HepG2 (cell line): ENCODE data around the gene EAF1. TPM values are rescaled to one million over a fixed set of nuclear protein-coding genes. Genes with fewer than 3 reads are reported as not detected.

Experiments used
- ATAC-seq: fragments of 200-7000 bp; cut with Tn5 transposase; 3 replicates; pipeline ENCODE4 v1.9.1; 2020; ENCODE audit warnings: mild to moderate bottlenecking, moderate library complexity
- BruUV-seq: library from RNA; stranded (reverse); fragments of 400-500 nt; replicated peaks from 2 replicates; lab custom pipeline; 2021; lab: Mats Ljungman, UMichigan
- CTCF ChIA-PET: fragments of 300-600 bp; formaldehyde crosslinking; extraction: SDS; loops from one replicate; lab custom pipeline; 2021; ENCODE audit warnings: low total read pairs, inconsistent platforms, low intra/inter-chr PET ratio; lab: Yijun Ruan, JAX
- POLR2A ChIA-PET: fragments of 350-600 bp; sonication (Branson Sonifier 250); formaldehyde crosslinking; loops from one replicate; lab custom pipeline; 2020; ENCODE audit warnings: antibody characterized with exemption, inconsistent platforms; lab: Yijun Ruan, JAX
- DNase-seq: peaks from one replicate; pipeline ENCODE4 v3.0.0-alpha.2; 2015; ENCODE audit warnings: low spot score
- FAIRE-seq: peaks from 3 replicates; lab custom pipeline; 2011; peaks lifted over from hg19 to GRCh38; lab: Jason Lieb, UNC
- H2AFZ ChIP-seq: one replicate; pipeline ENCODE4 v1.6.1; 2011; ENCODE audit warnings: low read length, inconsistent platforms
- H3K27ac ChIP-seq: fragments of 300-600 bp; 3 replicates; pipeline ENCODE4 v1.8.0; 2011; ENCODE audit warnings: mixed run types, mild to moderate bottlenecking, mixed read lengths, low read length, inconsistent platforms; ENCODE audit not compliant: insufficient read depth; ENCODE audit errors: extremely low read length
- H3K27me3 ChIP-seq, 2 experiments: fragments of 200-600 bp in 1 of 2; 2 replicates in 1 of 2; 3 replicates in 1 of 2; pipeline versions ENCODE4 v1.6.0 to v1.8.0; 2011; ENCODE audit warnings: low read length in 2 of 2, mild to moderate bottlenecking in 2 of 2, moderate library complexity in 2 of 2, inconsistent platforms in 1 of 2; ENCODE audit not compliant: insufficient read depth in 2 of 2, control insufficient read depth in 1 of 2
- H3K36me3 ChIP-seq, 2 experiments: fragments of 200-600 bp in 1 of 2; replicated peaks in 1 of 2; 2 replicates in 1 of 2; 3 replicates in 1 of 2; pipeline versions ENCODE4 v1.5.1 to v1.8.0; 2011; ENCODE audit warnings: low read length in 2 of 2, inconsistent platforms in 1 of 2; ENCODE audit not compliant: insufficient read depth in 2 of 2, control insufficient read depth in 1 of 2
- H3K4me1 ChIP-seq: 2 replicates; pipeline ENCODE4 v1.5.1; 2012; ENCODE audit warnings: low read length, inconsistent platforms; ENCODE audit not compliant: insufficient read depth
- H3K4me2 ChIP-seq: 2 replicates; pipeline ENCODE4 v1.6.0; 2011; ENCODE audit warnings: low read depth, low read length, inconsistent platforms
- H3K4me3 ChIP-seq, 3 experiments: fragments of 200-600 bp in 1 of 3; sonication (generic), shearing (Covaris generic) in 1 of 3; replicated peaks in 1 of 3; 2 replicates each; pipeline ENCODE4 v1.5.1; 2011 to 2016; ENCODE audit warnings: low read length in 3 of 3, inconsistent platforms in 2 of 3, low read depth in 2 of 3, mild to moderate bottlenecking in 2 of 3, control low read depth in 1 of 3, mixed read lengths in 1 of 3; ENCODE audit not compliant: insufficient read depth in 1 of 3
- H3K79me2 ChIP-seq: one replicate; pipeline ENCODE4 v1.6.1; 2011; ENCODE audit warnings: low read length, inconsistent platforms; ENCODE audit not compliant: insufficient read depth
- H3K9ac ChIP-seq: 2 replicates; pipeline ENCODE4 v1.6.0; 2011; ENCODE audit warnings: mild to moderate bottlenecking, low read depth, low read length, inconsistent platforms; ENCODE audit not compliant: insufficient read depth
- H3K9me3 ChIP-seq: 2 replicates; pipeline ENCODE4 v1.5.1; 2012; ENCODE audit warnings: mild to moderate bottlenecking, low read length
- H4K20me1 ChIP-seq: 2 replicates; pipeline ENCODE4 v1.6.0; 2011; ENCODE audit warnings: inconsistent platforms, mild to moderate bottlenecking, low read length, moderate library complexity; ENCODE audit not compliant: insufficient read depth
- CCDC6 ChIP-seq: sonication (generic); formaldehyde crosslinking; IDR thresholded peaks from 2 replicates; pipeline ENCODE4 v1.8.1; 2022; ENCODE audit warnings: mild to moderate bottlenecking, missing genetic modification reagents, moderate library complexity
- CTCF ChIP-seq: sonication (generic); formaldehyde crosslinking; IDR thresholded peaks from 2 replicates; pipeline ENCODE4 v1.5.0; 2020; ENCODE audit warnings: mild to moderate bottlenecking, missing genetic modification reagents, moderate library complexity
- HNRNPL ChIP-seq: fragments of 200-400 bp; formaldehyde crosslinking; IDR thresholded peaks from 2 replicates; pipeline ENCODE4 v1.6.1; 2017; ENCODE audit warnings: mild to moderate bottlenecking, low read depth, low read length
- MAF1 ChIP-seq: sonication (generic); formaldehyde crosslinking; IDR thresholded peaks from 2 replicates; pipeline ENCODE4 v1.5.0; 2020; ENCODE audit warnings: missing genetic modification reagents, borderline replicate concordance
- SIN3A ChIP-seq: IDR thresholded peaks from 2 replicates; pipeline ENCODE4 v1.6.1; 2011; ENCODE audit warnings: low read depth, mild to moderate bottlenecking, control low read depth, low read length, borderline replicate concordance
- SMC3 ChIP-seq: IDR thresholded peaks from 2 replicates; pipeline ENCODE4 v1.6.1; 2011; ENCODE audit warnings: low read length, improper control_type of control experiment
- STAG1 ChIP-seq: sonication (generic); formaldehyde crosslinking; IDR thresholded peaks from 2 replicates; pipeline ENCODE4 v1.4.0; 2020; ENCODE audit warnings: missing genetic modification reagents
- TRIM24 ChIP-seq: sonication (generic); formaldehyde crosslinking; IDR thresholded peaks from 2 replicates; pipeline ENCODE4 v1.8.0; 2022; ENCODE audit warnings: mild to moderate bottlenecking, missing genetic modification reagents
- ZBTB21 ChIP-seq: sonication (generic); formaldehyde crosslinking; IDR thresholded peaks from 2 replicates; pipeline ENCODE4 v1.4.0; 2020; ENCODE audit warnings: missing genetic modification reagents
- ZNF256 ChIP-seq: sonication (generic); formaldehyde crosslinking; conservative IDR thresholded peaks from 2 replicates; pipeline ENCODE4 v1.4.0; 2020; ENCODE audit warnings: missing genetic modification reagents
- ZNF703 ChIP-seq: sonication (generic); formaldehyde crosslinking; IDR thresholded peaks from 2 replicates; pipeline ENCODE4 v1.5.1; 2020; ENCODE audit warnings: missing genetic modification reagents, mild to moderate bottlenecking, moderate library complexity, borderline replicate concordance
- WGBS: methylation state at CpG from one replicate; pipeline ENCODE4 v1.1.6; 2017; ENCODE audit warnings: low lambda C conversion rate; 5-methylcytosine and 5-hydroxymethylcytosine counted together
- in situ Hi-C: cut with HindIII; loops from 2 replicates; pipeline ENCODE4 v1.10.0; 2017; ENCODE audit warnings: low pct_unique_long_range_greater_than_20kb; ENCODE audit not compliant: extremely low pct_ligation_motif_present
- intact Hi-C: fragments of 100-400 bp; cut with micrococcal nuclease; formaldehyde crosslinking; loops from one replicate; pipeline ENCODE4 v1.10.0; 2022; ENCODE audit not compliant: unreplicated experiment
- polyA plus RNA-seq, 8 experiments: library from polyadenylated mRNA; depleted of rRNA in 3 of 8; stranded (reverse) in 7 of 8; unstranded in 1 of 8; fragments of >200 nt; fragmentation: Illumina TruSeq in 4 of 8; extraction: Trizol in 4 of 8; gene quantifications; 2 replicates each; pipeline versions ENCODE4 v1.2.1 to v1.2.3, GENCODE V29; 2011 to 2016; ENCODE audit warnings: low read depth in 4 of 8, missing spikeins in 1 of 8, mixed read lengths in 1 of 8; ENCODE audit not compliant: insufficient read depth in 1 of 8
- total RNA-seq, 5 experiments: library from RNA; depleted of rRNA; stranded (reverse); fragments of >200 nt; fragmentation: Illumina TruSeq; extraction: Trizol; gene quantifications; 2 replicates each; pipeline ENCODE4 v1.2.3, GENCODE V29; 2016; ENCODE audit warnings: low read depth in 1 of 5
- TF ChIP-seq, protein P1 (sequence below): sonication (generic); formaldehyde crosslinking; IDR thresholded peaks from 2 replicates; pipeline ENCODE4 v1.5.0; 2020; ENCODE audit warnings: mild to moderate bottlenecking, missing genetic modification reagents
- TF ChIP-seq, protein P2 (sequence below): sonication (generic); formaldehyde crosslinking; IDR thresholded peaks from 2 replicates; pipeline ENCODE4 v1.5.1; 2020; ENCODE audit warnings: missing genetic modification reagents, mild to moderate bottlenecking, borderline replicate concordance

The EAF1 gene
- total and polyA plus RNA-seq, 2 of the 13 experiments (the other 11 are each of a cell fraction or from before 2014, with no cell fraction given): 8.1 to 30.0 TPM

DNA sequence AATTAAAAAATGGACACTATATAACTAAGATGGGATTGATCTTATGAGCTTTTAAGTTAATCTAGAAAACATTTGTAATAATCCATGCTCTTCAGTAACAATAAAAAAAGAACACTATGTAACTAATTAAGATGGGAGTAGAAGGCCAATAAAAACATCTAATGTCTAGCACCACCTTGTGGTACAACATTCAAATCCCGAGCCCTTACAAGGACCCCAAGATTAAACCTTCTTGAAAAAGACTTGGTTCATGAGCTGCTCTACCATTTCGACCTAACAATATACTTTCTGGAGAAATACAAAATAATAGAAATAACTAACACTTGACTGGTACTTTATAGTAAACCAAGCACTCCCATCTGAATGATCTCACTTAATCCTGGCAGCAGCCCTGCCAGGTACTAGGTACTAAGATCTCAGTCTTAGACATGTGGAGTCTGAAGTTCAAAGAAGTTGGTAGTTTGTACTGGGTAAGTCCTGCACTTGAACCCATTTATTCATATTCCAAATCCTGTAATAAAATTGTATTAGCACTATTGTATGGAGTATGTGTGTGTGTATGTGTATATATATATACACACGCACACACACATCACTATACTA, 21.8 kb upstream of the EAF1 start:
- Histone ChIP-seq H3K36me3 (peaks cover 1 to 5% of the 10 kb centered on the region in 2 experiments; a peak in 2 of 5 replicates), H3K9me3 (no peaks in the 10 kb centered on the region), H3K79me2 (no peaks in the 10 kb centered on the region), H3K4me2 (no peak overlapping the region), H4K20me1 (no peaks in the 10 kb centered on the region), H2AFZ (no peak overlapping the region), H3K27me3 (no peaks in the 10 kb centered on the region), H3K4me1 (no peaks in the 10 kb centered on the region), H3K27ac (no peak overlapping the region), H3K4me3 (no peak overlapping the region), H3K9ac (no peak overlapping the region)
- DNase-seq: peak; percentile 40
- no TSS peak for BruUV-seq
- ChIA-PET CTCF (interaction anchor here (1.1 to 1.5 kb wide), 3 partner anchors 137 to 297 kb away, joined by 3 to 7 read pairs (median 5); no protein-coding TSS in a partner anchor), POLR2A (no interaction called here)
- intact Hi-C loops: loop anchor here (1.0 to 10.0 kb wide), 3 partner anchors 137 to 298 kb away; partner anchors contain the start of gene CAPN7
- 36% methylated on average over 3 of the region's 3 CpGs for WGBS
- ATAC-seq: peak; percentile 69
- peak; percentile 64 for FAIRE-seq
- TF ChIP-seq SIN3A (no peak), STAG1 (CRISPR knock-in tag) (peak; percentile 41), CTCF (CRISPR knock-in tag) (peak; percentile 44; the same call in 1 of the 2 replicates), ZBTB21 (CRISPR knock-in tag) (no peak)
- in situ Hi-C loops: loop anchor here (10.0 kb wide), 2 partner anchors 201 to 301 kb away; partner anchors contain the start of gene CAPN7

DNA sequence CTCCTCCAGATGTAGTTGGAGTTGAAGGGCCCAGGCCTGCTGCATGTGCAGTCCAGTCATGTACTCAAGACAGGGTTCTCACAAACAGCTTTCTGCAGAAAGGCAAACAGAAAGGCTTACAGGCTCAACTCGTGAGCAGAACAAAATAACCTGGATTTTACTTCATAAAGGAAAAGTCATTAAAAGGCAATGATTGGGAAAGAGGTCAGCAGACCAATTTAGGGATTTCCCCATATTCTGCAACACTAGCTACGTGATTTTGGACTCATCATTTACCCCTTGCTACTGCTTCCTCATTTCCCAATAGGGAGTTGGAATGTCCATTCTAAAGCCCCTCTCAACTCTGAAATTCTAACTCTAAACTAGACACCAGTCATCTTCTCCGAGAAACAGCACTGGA, 18.2 kb upstream of the EAF1 start:
- in situ Hi-C loops: loop anchor here (10.0 kb wide), 2 partner anchors 204 to 304 kb away; partner anchors contain the start of gene CAPN7

More for the DNA sequence above, 18.2 kb upstream of the EAF1 start:
- no TSS peak for BruUV-seq
- 84% methylated on average over 3 of the region's 3 CpGs for WGBS
- no peaks in the 10 kb centered on the region for H4K20me1 ChIP-seq
- TF ChIP-seq ZNF256: no peak
- no peak for TF ChIP-seq ZNF703 (CRISPR knock-in tag)
- TF ChIP-seq, protein P1, sequence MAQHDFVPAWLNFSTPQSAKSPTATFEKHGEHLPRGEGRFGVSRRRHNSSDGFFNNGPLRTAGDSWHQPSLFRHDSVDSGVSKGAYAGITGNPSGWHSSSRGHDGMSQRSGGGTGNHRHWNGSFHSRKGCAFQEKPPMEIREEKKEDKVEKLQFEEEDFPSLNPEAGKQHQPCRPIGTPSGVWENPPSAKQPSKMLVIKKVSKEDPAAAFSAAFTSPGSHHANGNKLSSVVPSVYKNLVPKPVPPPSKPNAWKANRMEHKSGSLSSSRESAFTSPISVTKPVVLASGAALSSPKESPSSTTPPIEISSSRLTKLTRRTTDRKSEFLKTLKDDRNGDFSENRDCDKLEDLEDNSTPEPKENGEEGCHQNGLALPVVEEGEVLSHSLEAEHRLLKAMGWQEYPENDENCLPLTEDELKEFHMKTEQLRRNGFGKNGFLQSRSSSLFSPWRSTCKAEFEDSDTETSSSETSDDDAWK (CRISPR knock-in tag): no peak
- TF ChIP-seq, protein P2, sequence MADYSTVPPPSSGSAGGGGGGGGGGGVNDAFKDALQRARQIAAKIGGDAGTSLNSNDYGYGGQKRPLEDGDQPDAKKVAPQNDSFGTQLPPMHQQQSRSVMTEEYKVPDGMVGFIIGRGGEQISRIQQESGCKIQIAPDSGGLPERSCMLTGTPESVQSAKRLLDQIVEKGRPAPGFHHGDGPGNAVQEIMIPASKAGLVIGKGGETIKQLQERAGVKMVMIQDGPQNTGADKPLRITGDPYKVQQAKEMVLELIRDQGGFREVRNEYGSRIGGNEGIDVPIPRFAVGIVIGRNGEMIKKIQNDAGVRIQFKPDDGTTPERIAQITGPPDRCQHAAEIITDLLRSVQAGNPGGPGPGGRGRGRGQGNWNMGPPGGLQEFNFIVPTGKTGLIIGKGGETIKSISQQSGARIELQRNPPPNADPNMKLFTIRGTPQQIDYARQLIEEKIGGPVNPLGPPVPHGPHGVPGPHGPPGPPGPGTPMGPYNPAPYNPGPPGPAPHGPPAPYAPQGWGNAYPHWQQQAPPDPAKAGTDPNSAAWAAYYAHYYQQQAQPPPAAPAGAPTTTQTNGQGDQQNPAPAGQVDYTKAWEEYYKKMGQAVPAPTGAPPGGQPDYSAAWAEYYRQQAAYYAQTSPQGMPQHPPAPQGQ (CRISPR knock-in tag): no peak
- no peak for TF ChIP-seq TRIM24 (CRISPR knock-in tag)
- no peak for TF ChIP-seq HNRNPL
- no peak for TF ChIP-seq CCDC6
- no peak for TF ChIP-seq SMC3
- no peak for TF ChIP-seq MAF1
- H2AFZ ChIP-seq: no peak overlapping the region
- no peaks in the 10 kb centered on the region for H3K9me3 ChIP-seq
- no peaks in the 10 kb centered on the region; a peak in 1 of 5 replicates for H3K27me3 ChIP-seq
- intact Hi-C loops: loop anchor here (5.0 to 10.0 kb wide), 2 partner anchors 204 to 302 kb away; partner anchors contain the start of gene CAPN7
- peaks cover 5 to 26% of the 10 kb centered on the region in 2 experiments; a peak in 4 of 5 replicates for H3K36me3 ChIP-seq
- POLR2A ChIA-PET: no interaction called here
- no peak overlapping the region for H3K4me2 ChIP-seq
- H3K4me1 ChIP-seq: no peaks in the 10 kb centered on the region
- H3K27ac ChIP-seq: no peak overlapping the region
- FAIRE-seq: no peak
- no peak for ATAC-seq
- DNase-seq: no peak
- no peaks in the 10 kb centered on the region for H3K79me2 ChIP-seq
- no peak overlapping the region for H3K4me3 ChIP-seq
- no peak overlapping the region for H3K9ac ChIP-seq
- CTCF ChIA-PET: no interaction called here
